PC-9 (cell line): ENCODE data around the gene PLA2G2A.

Source experiments
- CTCF ChIP-seq: fragments of 200-600 bp; sonication (generic); conservative IDR thresholded peaks from 2 replicates; pipeline ENCODE4 v1.6.1; 2017; ENCODE audit warnings: mixed run types, antibody characterized with exemption, mild to moderate bottlenecking, moderate library complexity
- EZH2 ChIP-seq: fragments of 200-600 bp; sonication (generic); IDR thresholded peaks from 2 replicates; pipeline ENCODE4 v1.8.0; 2017; ENCODE audit warnings: antibody characterized with exemption, low read depth

GRCh38 chr1:19981170-19981506, 1.7 kb upstream of the PLA2G2A start:
- TF ChIP-seq CTCF (no peak), EZH2 (no peak)
